GM12878 (cell line): ENCODE results near the gene LAMA2. TPM values are rescaled to one million over a fixed set of nuclear protein-coding genes. Genes with fewer than 3 reads are reported as not detected.

ENCODE experiments used
- ATAC-seq: fragments of 200-7000 bp; cut with Tn5 transposase; 3 replicates; pipeline ENCODE4 v1.9.1; 2020; ENCODE audit warnings: mild to moderate bottlenecking, moderate library complexity
- BruUV-seq: library from RNA; stranded (reverse); fragments of 400-500 nt; replicated peaks from 2 replicates; lab custom pipeline; 2021; lab: Mats Ljungman, UMichigan
- CTCF ChIA-PET: fragments of 300-600 bp; sonication (Branson Sonifier 250); formaldehyde crosslinking; extraction: SDS; loops from one replicate; lab custom pipeline; 2021; ENCODE audit warnings: inconsistent platforms; lab: Yijun Ruan, JAX
- POLR2A ChIA-PET: fragments of 350-600 bp; formaldehyde crosslinking; extraction: SDS; loops from one replicate; lab custom pipeline; 2021; ENCODE audit warnings: inconsistent platforms; lab: Charles Lee
- RAD21 ChIA-PET: fragments of 300-600 bp; sonication (Branson Sonifier 250); formaldehyde crosslinking; loops from one replicate; lab custom pipeline; 2023; ENCODE audit warnings: antibody characterized with exemption; ENCODE audit not compliant: unreplicated experiment; lab: Charles Lee
- SMC1A ChIA-PET: fragments of 300-600 bp; sonication (Branson Sonifier 250); formaldehyde crosslinking; loops from one replicate; lab custom pipeline; 2023; ENCODE audit not compliant: unreplicated experiment, uncharacterized antibody; lab: Charles Lee
- DNase-seq: peaks from one replicate; pipeline ENCODE4 v3.0.0-alpha.2; 2011; ENCODE audit warnings: low read depth, low spot score
- FAIRE-seq: peaks from 3 replicates; lab custom pipeline; 2011; peaks lifted over from hg19 to GRCh38; lab: Jason Lieb, UNC
- H2AFZ ChIP-seq: 2 replicates; pipeline ENCODE4 v1.6.0; 2011; ENCODE audit warnings: low read depth, low read length, control low read depth; ENCODE audit not compliant: control insufficient read depth
- H3K27ac ChIP-seq: 2 replicates; pipeline ENCODE4 v1.5.1; 2011; ENCODE audit warnings: control low read depth; ENCODE audit not compliant: control insufficient read depth, insufficient read depth
- H3K27me3 ChIP-seq, 2 experiments: replicated peaks in 1 of 2; 2 replicates each; pipeline versions ENCODE4 v1.6.0 to v1.6.1; 2011; ENCODE audit warnings: low read length in 1 of 2; ENCODE audit not compliant: control insufficient read depth in 2 of 2, insufficient read depth in 2 of 2
- H3K36me3 ChIP-seq, 2 experiments: 2 replicates each; pipeline ENCODE4 v1.5.1; 2011; ENCODE audit warnings: low read length in 1 of 2; ENCODE audit not compliant: control insufficient read depth in 2 of 2, insufficient read depth in 2 of 2
- H3K4me1 ChIP-seq: 2 replicates; pipeline ENCODE4 v1.6.1; 2011; ENCODE audit warnings: mild to moderate bottlenecking, low read length, moderate library complexity, mixed read lengths; ENCODE audit not compliant: control insufficient read depth, insufficient read depth
- H3K4me2 ChIP-seq: 2 replicates; pipeline ENCODE4 v1.6.0; 2011; ENCODE audit warnings: control low read depth; ENCODE audit not compliant: control insufficient read depth, insufficient read depth
- H3K4me3 ChIP-seq: fragments of 200-600 bp; sonication (generic); 2 replicates; pipeline ENCODE4 v1.5.1; 2016
- H3K79me2 ChIP-seq: 2 replicates; pipeline ENCODE4 v1.6.0; 2011; ENCODE audit warnings: low read length; ENCODE audit not compliant: control insufficient read depth, insufficient read depth
- H3K9ac ChIP-seq: 2 replicates; pipeline ENCODE4 v1.8.0; 2011; ENCODE audit warnings: low read length, control low read depth, mixed read lengths; ENCODE audit not compliant: control insufficient read depth, insufficient read depth
- H3K9me3 ChIP-seq: replicated peaks from 3 replicates; pipeline ENCODE4 v1.5.1; 2011; ENCODE audit warnings: mild to moderate bottlenecking, low read length; ENCODE audit not compliant: control insufficient read depth, insufficient read depth
- H4K20me1 ChIP-seq: 2 replicates; pipeline ENCODE4 v1.6.0; 2011; ENCODE audit not compliant: control insufficient read depth, insufficient read depth
- BMI1 ChIP-seq: fragments of 450-650 bp; IDR thresholded peaks from 2 replicates; pipeline ENCODE4 v1.6.1; 2016; ENCODE audit warnings: mild to moderate bottlenecking, moderate library complexity, borderline replicate concordance
- BRCA1 ChIP-seq: IDR thresholded peaks from 2 replicates; pipeline ENCODE4 v1.6.1; 2011; ENCODE audit warnings: low read depth, low read length, improper control_type of control experiment
- CBFB ChIP-seq: IDR thresholded peaks from 2 replicates; pipeline ENCODE4 v1.6.1; 2016; ENCODE audit warnings: antibody characterized with exemption, low read depth
- CBX5 ChIP-seq: sonication (generic); IDR thresholded peaks from 2 replicates; pipeline ENCODE4 v1.6.1; 2016; ENCODE audit warnings: low read depth, moderate library complexity, mild to moderate bottlenecking, inconsistent platforms
- E2F8 ChIP-seq: fragments of 450-650 bp; IDR thresholded peaks from 2 replicates; pipeline ENCODE4 v1.6.1; 2018; ENCODE audit warnings: mild to moderate bottlenecking, low read depth, moderate library complexity; ENCODE audit not compliant: partially characterized antibody
- GABPA ChIP-seq: IDR thresholded peaks from 2 replicates; pipeline ENCODE4 v1.6.1; 2014; ENCODE audit warnings: antibody characterized with exemption, low read depth, mild to moderate bottlenecking, inconsistent platforms
- HDGF ChIP-seq: fragments of 450-650 bp; IDR thresholded peaks from 2 replicates; pipeline ENCODE4 v1.6.1; 2016; ENCODE audit warnings: antibody characterized with exemption
- MTA3 ChIP-seq: IDR thresholded peaks from 2 replicates; pipeline ENCODE4 v1.6.1; 2012; ENCODE audit warnings: low read length, inconsistent platforms, borderline replicate concordance
- MYB ChIP-seq: fragments of 150-350 bp; IDR thresholded peaks from 2 replicates; pipeline ENCODE4 v1.6.1; 2014; ENCODE audit warnings: mild to moderate bottlenecking, low read depth, low read length, borderline replicate concordance
- NFYB ChIP-seq: IDR thresholded peaks from 2 replicates; pipeline ENCODE4 v1.6.1; 2011; ENCODE audit warnings: low read depth, mild to moderate bottlenecking, low read length, improper control_type of control experiment, moderate library complexity; ENCODE audit not compliant: insufficient read depth
- PKNOX1 ChIP-seq: fragments of 450-650 bp; IDR thresholded peaks from 2 replicates; pipeline ENCODE4 v1.6.1; 2016; ENCODE audit warnings: mild to moderate bottlenecking
- POLR2AphosphoS2 ChIP-seq: IDR thresholded peaks from 2 replicates; pipeline ENCODE4 v1.6.1; 2011; ENCODE audit warnings: low read depth, mild to moderate bottlenecking, low read length, improper control_type of control experiment, moderate library complexity
- POLR2AphosphoS5 ChIP-seq: IDR thresholded peaks from 2 replicates; pipeline ENCODE4 v1.6.1; 2011; ENCODE audit warnings: mild to moderate bottlenecking, low read length, inconsistent platforms
- SIN3A ChIP-seq: IDR thresholded peaks from 2 replicates; pipeline ENCODE4 v1.6.1; 2012; ENCODE audit warnings: low read depth, low read length, improper control_type of control experiment
- SMAD1 ChIP-seq: fragments of 450-650 bp; IDR thresholded peaks from 2 replicates; pipeline ENCODE4 v1.6.1; 2018; ENCODE audit warnings: mild to moderate bottlenecking, low read depth; ENCODE audit not compliant: partially characterized antibody
- SPI1 ChIP-seq: IDR thresholded peaks from 2 replicates; pipeline ENCODE4 v1.6.1; 2011; ENCODE audit warnings: low read depth, mild to moderate bottlenecking, low read length, moderate library complexity, borderline replicate concordance; ENCODE audit not compliant: insufficient read depth
- TCF3 ChIP-seq: IDR thresholded peaks from 2 replicates; pipeline ENCODE4 v1.6.1; 2012; ENCODE audit warnings: low read depth, mild to moderate bottlenecking, low read length, borderline replicate concordance; ENCODE audit not compliant: insufficient read depth
- USF2 ChIP-seq: IDR thresholded peaks from 2 replicates; pipeline ENCODE4 v1.6.1; 2011; ENCODE audit warnings: low read depth, low read length, improper control_type of control experiment, borderline replicate concordance
- ZNF24 ChIP-seq: fragments of 450-650 bp; IDR thresholded peaks from 2 replicates; pipeline ENCODE4 v1.6.1; 2017; ENCODE audit warnings: antibody characterized with exemption, mild to moderate bottlenecking
- WGBS: methylation state at CpG from one replicate; pipeline ENCODE4 v1.1.6; 2016; ENCODE audit warnings: low lambda C conversion rate; ENCODE audit not compliant: insufficient replicate concordance, insufficient coverage; ENCODE audit errors: missing lambda C conversion rate; 5-methylcytosine and 5-hydroxymethylcytosine counted together
- in situ Hi-C: fragments of 300-500 bp; cut with MboI; formaldehyde crosslinking; loops from 9 replicates; pipeline ENCODE4 v1.14.3; 2018; ENCODE audit warnings: mixed read lengths
- intact Hi-C: fragments of 100-400 bp; cut with micrococcal nuclease; formaldehyde crosslinking; loops from one replicate; pipeline ENCODE4 v1.14.2; 2022; ENCODE audit not compliant: unreplicated experiment
- polyA plus RNA-seq, 11 experiments: library from polyadenylated mRNA; depleted of rRNA in 4 of 11; unstranded in 6 of 11; stranded (reverse) in 5 of 11; fragments of >200 nt; fragmentation: Nextera tagmentation in 4 of 11; fragmentation: Illumina TruSeq in 1 of 11; extraction: Ambion mirVana in 4 of 11; extraction: Trizol in 1 of 11; gene quantifications; 1 replicate in 1 of 11; 2 replicates in 10 of 11; pipeline versions ENCODE4 v1.2.1 to v1.2.3, GENCODE V29; 2011 to 2016; ENCODE audit warnings: inconsistent platforms in 2 of 11, missing spikeins in 2 of 11, low read depth in 1 of 11
- total RNA-seq, 4 experiments: library from RNA; depleted of rRNA in 3 of 4; stranded (reverse); fragments of >200 nt in 3 of 4; fragmentation: Illumina TruSeq in 1 of 4; extraction: Trizol in 1 of 4; gene quantifications; 2 replicates each; pipeline versions ENCODE4 v1.2.1 to v1.2.3, GENCODE V29; 2013 to 2021

LAMA2 gene
- total and polyA plus RNA-seq, 10 of the 15 experiments (the other 5 are each of a cell fraction or from before 2014, with no cell fraction given): 0.04 to 2.0 (median 0.37) TPM; not detected in 1

- TF ChIP-seq E2F8 (no peak), POLR2AphosphoS2 (no peak), BMI1 (no peak), ZNF24 (no peak), TCF3 (no peak), SIN3A (no peak), PKNOX1 (no peak), BRCA1 (no peak)
- TF ChIP-seq, all 136 proteins: peak for 0
Observed at GRCh38 chr6:129338683-129339082, 455.7 kb downstream of the LAMA2 start (continued).

- ATAC-seq: no peak
- Histone ChIP-seq H2AFZ (no peak overlapping the region), H3K9me3 (no peaks in the 10 kb centered on the region), H3K9ac (no peak overlapping the region), H4K20me1 (no peaks in the 10 kb centered on the region), H3K4me3 (no peak overlapping the region), H3K27ac (no peak overlapping the region), H3K36me3 (no peaks in the 10 kb centered on the region), H3K4me1 (no peaks in the 10 kb centered on the region), H3K79me2 (no peaks in the 10 kb centered on the region), H3K4me2 (no peak overlapping the region), H3K27me3 (no peaks in the 10 kb centered on the region)
- DNase-seq: no peak
- ChIA-PET RAD21 (no interaction called here), POLR2A (interaction anchor here (1.2 kb wide), 1 partner anchor 10 kb away, joined by 3 read pairs; no protein-coding TSS in a partner anchor), CTCF (no interaction called here), SMC1A (interaction anchor here (1.7 kb wide), 1 partner anchor 14 kb away, joined by 4 read pairs; no protein-coding TSS in a partner anchor)
- WGBS: 59% methylated on average over 4 of the region's 4 CpGs
- intact Hi-C loops (no loop called here), in situ Hi-C loops (no loop called here)
- TF ChIP-seq POLR2AphosphoS5 (no peak), CBFB (no peak), HDGF (no peak), NFYB (no peak), USF2 (no peak), SPI1 (no peak), MYB (no peak), MTA3 (no peak), CBX5 (no peak), SMAD1 (no peak), GABPA (no peak)
- BruUV-seq: no TSS peak
- no peak for FAIRE-seq
Observed at GRCh38 chr6:129340983-129341382, 458.0 kb downstream of the LAMA2 start.
